Liver (tissue), 9 donors: ENCODE measurements around the gene DLL4. TPM values are rescaled to one million over a fixed set of nuclear protein-coding genes. Genes with fewer than 3 reads are reported as not detected.

Source experiments
- DNase-seq: peaks from one replicate; pipeline ENCODE4 v3.0.0-alpha.2; 2017; ENCODE audit warnings: low spot score
- H3K27ac ChIP-seq, 2 donors: one replicate each; pipeline ENCODE4 v1.7.0; 2013; ENCODE audit warnings: inconsistent platforms in 2 of 2, low read length in 2 of 2, control low read depth in 1 of 2, low read depth in 1 of 2, mild to moderate bottlenecking in 1 of 2
- H3K27me3 ChIP-seq, 4 donors: one replicate each; pipeline versions ENCODE4 v1.6.1 to v1.7.0; 2013; ENCODE audit warnings: low read length in 3 of 4, inconsistent platforms in 1 of 4, mild to moderate bottlenecking in 1 of 4, moderate library complexity in 1 of 4; ENCODE audit not compliant: control insufficient read depth in 4 of 4, insufficient read depth in 4 of 4
- H3K36me3 ChIP-seq, 4 donors: one replicate each; pipeline versions ENCODE4 v1.6.1 to v1.7.0; 2013; ENCODE audit warnings: low read length in 3 of 4, mild to moderate bottlenecking in 3 of 4, low read depth in 1 of 4, moderate library complexity in 1 of 4; ENCODE audit not compliant: control insufficient read depth in 4 of 4, insufficient read depth in 3 of 4
- H3K4me1 ChIP-seq, 4 donors: one replicate each; pipeline versions ENCODE4 v1.6.1 to v1.7.0; 2013; ENCODE audit warnings: low read length in 3 of 4, mild to moderate bottlenecking in 3 of 4, moderate library complexity in 1 of 4; ENCODE audit not compliant: control insufficient read depth in 4 of 4, insufficient read depth in 4 of 4
- H3K4me3 ChIP-seq, 3 donors: one replicate each; pipeline versions ENCODE4 v1.6.1 to v1.7.0; 2013; ENCODE audit warnings: low read length in 3 of 3, control low read depth in 1 of 3, low read depth in 1 of 3, mild to moderate bottlenecking in 1 of 3
- H3K9ac ChIP-seq, 2 donors: one replicate each; pipeline ENCODE4 v1.7.0; 2013; ENCODE audit warnings: low read length in 2 of 2, mild to moderate bottlenecking in 2 of 2, moderate library complexity in 2 of 2, control low read depth in 1 of 2, low read depth in 1 of 2
- H3K9me3 ChIP-seq, 4 donors: one replicate each; pipeline versions ENCODE4 v1.6.1 to v1.7.0; 2013; ENCODE audit warnings: low read length in 3 of 4; ENCODE audit not compliant: control insufficient read depth in 4 of 4
- ATF3 ChIP-seq: IDR thresholded peaks from 2 replicates; pipeline ENCODE4 v1.6.1; 2016; ENCODE audit warnings: antibody characterized with exemption
- EGR1 ChIP-seq, 2 donors: IDR thresholded peaks; 2 replicates each; pipeline ENCODE4 v1.6.1; 2016 to 2018; ENCODE audit warnings: antibody characterized with exemption in 2 of 2, low read depth in 2 of 2
- FOXA1 ChIP-seq: IDR thresholded peaks from 2 replicates; pipeline ENCODE4 v1.6.1; 2016; ENCODE audit warnings: antibody characterized with exemption
- FOXA2 ChIP-seq: IDR thresholded peaks from 2 replicates; pipeline ENCODE4 v1.6.1; 2016; ENCODE audit warnings: antibody characterized with exemption
- GABPA ChIP-seq, 2 donors: IDR thresholded peaks in 1 of 2; conservative IDR thresholded peaks in 1 of 2; 2 replicates each; pipeline ENCODE4 v1.6.1; 2016; ENCODE audit warnings: antibody characterized with exemption in 2 of 2, mild to moderate bottlenecking in 1 of 2, moderate library complexity in 1 of 2
- HNF4A ChIP-seq, 2 donors: conservative IDR thresholded peaks; 2 replicates each; pipeline ENCODE4 v1.6.1; 2016; ENCODE audit warnings: antibody characterized with exemption in 2 of 2, mild to moderate bottlenecking in 2 of 2
- HNF4G ChIP-seq: IDR thresholded peaks from 2 replicates; pipeline ENCODE4 v1.6.1; 2016; ENCODE audit warnings: antibody characterized with exemption
- JUND ChIP-seq, 2 donors: IDR thresholded peaks; 2 replicates each; pipeline ENCODE4 v1.6.1; 2016; ENCODE audit warnings: antibody characterized with exemption in 2 of 2
- NR2F2 ChIP-seq: IDR thresholded peaks from 2 replicates; pipeline ENCODE4 v1.6.1; 2016; ENCODE audit warnings: antibody characterized with exemption
- RAD21 ChIP-seq, 2 donors: IDR thresholded peaks; 2 replicates each; pipeline ENCODE4 v1.6.1; 2016; ENCODE audit warnings: antibody characterized with exemption in 2 of 2, mild to moderate bottlenecking in 2 of 2
- REST ChIP-seq: IDR thresholded peaks from 2 replicates; pipeline ENCODE4 v1.6.1; 2016; ENCODE audit warnings: antibody characterized with exemption, mild to moderate bottlenecking
- RXRA ChIP-seq, 2 donors: IDR thresholded peaks; 2 replicates each; pipeline ENCODE4 v1.6.1; 2017 to 2018; ENCODE audit warnings: antibody characterized with exemption in 2 of 2, mild to moderate bottlenecking in 1 of 2
- SP1 ChIP-seq: IDR thresholded peaks from 2 replicates; pipeline ENCODE4 v1.6.1; 2018; ENCODE audit warnings: antibody characterized with exemption, mild to moderate bottlenecking
- TAF1 ChIP-seq: conservative IDR thresholded peaks from 2 replicates; pipeline ENCODE4 v1.6.1; 2016; ENCODE audit warnings: antibody characterized with exemption, mild to moderate bottlenecking
- YY1 ChIP-seq: IDR thresholded peaks from 2 replicates; pipeline ENCODE4 v1.6.1; 2016; ENCODE audit warnings: antibody characterized with exemption, mild to moderate bottlenecking
- ZBTB33 ChIP-seq: IDR thresholded peaks from 2 replicates; pipeline ENCODE4 v1.6.1; 2016; ENCODE audit warnings: antibody characterized with exemption
- WGBS: extraction: QIAGEN DNeasy Blood & Tissue Kit; methylation state at CpG from one replicate; pipeline ENCODE4 v1.1.7; 2013; 5-methylcytosine and 5-hydroxymethylcytosine counted together
- polyA plus RNA-seq, 2 donors: library from polyadenylated mRNA; stranded (reverse) in 1 of 2; unstranded in 1 of 2; fragments of 200-250 nt in 1 of 2; fragments of >200 nt in 1 of 2; fragmentation: Nextera tagmentation in 1 of 2; extraction: Ambion mirVana in 1 of 2; gene quantifications; one replicate each; pipeline versions ENCODE4 v1.2.1 to v1.2.3, GENCODE V29; 2013 to 2015
- total RNA-seq, 2 donors: library from RNA; depleted of rRNA; stranded (reverse); fragments of >200 nt; gene quantifications; one replicate each; pipeline ENCODE4 v1.2.3, GENCODE V29; 2014
- TF ChIP-seq, protein P1 (sequence below): fragments of 150-350 bp; IDR thresholded peaks from 2 replicates; pipeline ENCODE4 v1.5.1; 2017; ENCODE audit warnings: improper control_type of control experiment, low read depth, low read length; ENCODE audit not compliant: missing input control
- TF ChIP-seq, protein P2 (sequence below): IDR thresholded peaks from 2 replicates; pipeline ENCODE4 v1.6.1; 2016; ENCODE audit warnings: antibody characterized with exemption
- donor health status: healthy.
- donor health status: healthy.
- donor health status: healthy.
- donor health status: healthy.
- donor health status: healthy.

Gene DLL4
- total and polyA plus RNA-seq, 4 donors = 2.1 to 3.8 (median 3.0) TPM

- Histone ChIP-seq H3K4me3 (peak overlapping the region; percentile 16 to 53 (median 25)), H3K27ac (peak overlapping the region in 1 of 2 donors; percentile 34), H3K27me3 (peaks cover 0 to 5% (median 1%) of the 10 kb centered on the region in 4 donors), H3K36me3 (no peaks in the 10 kb centered on the region), H3K4me1 (peaks cover 29 to 77% (median 57%) of the 10 kb centered on the region in 4 donors), H3K9ac (peak overlapping the region in 1 of 2 donors; percentile 27), H3K9me3 (no peaks in the 10 kb centered on the region)
- peak; percentile 62 for DNase-seq
- TF ChIP-seq EGR1 (IDR thresholded peaks at IDR 0.05; ENCODE audit: low read depth in 2 of 2) (no peak), ATF3 (no peak), FOXA2 (no peak), NR2F2 (peak; percentile 53), RAD21 (IDR thresholded peaks at IDR 0.05) (peak in 1 of 2 donors; percentile 54), GABPA (IDR thresholded peaks at IDR 0.05 in 1 of 2, conservative IDR thresholded peaks at IDR 0.05 in 1 of 2) (no peak), REST (no peak), SP1 (no peak), HNF4G (no peak), RXRA (IDR thresholded peaks at IDR 0.05) (no peak), TAF1 (no peak), FOXA1 (no peak), JUND (IDR thresholded peaks at IDR 0.05) (no peak), ZBTB33 (no peak), HNF4A (conservative IDR thresholded peaks at IDR 0.05) (no peak), YY1 (no peak)
- TF ChIP-seq, protein P1, sequence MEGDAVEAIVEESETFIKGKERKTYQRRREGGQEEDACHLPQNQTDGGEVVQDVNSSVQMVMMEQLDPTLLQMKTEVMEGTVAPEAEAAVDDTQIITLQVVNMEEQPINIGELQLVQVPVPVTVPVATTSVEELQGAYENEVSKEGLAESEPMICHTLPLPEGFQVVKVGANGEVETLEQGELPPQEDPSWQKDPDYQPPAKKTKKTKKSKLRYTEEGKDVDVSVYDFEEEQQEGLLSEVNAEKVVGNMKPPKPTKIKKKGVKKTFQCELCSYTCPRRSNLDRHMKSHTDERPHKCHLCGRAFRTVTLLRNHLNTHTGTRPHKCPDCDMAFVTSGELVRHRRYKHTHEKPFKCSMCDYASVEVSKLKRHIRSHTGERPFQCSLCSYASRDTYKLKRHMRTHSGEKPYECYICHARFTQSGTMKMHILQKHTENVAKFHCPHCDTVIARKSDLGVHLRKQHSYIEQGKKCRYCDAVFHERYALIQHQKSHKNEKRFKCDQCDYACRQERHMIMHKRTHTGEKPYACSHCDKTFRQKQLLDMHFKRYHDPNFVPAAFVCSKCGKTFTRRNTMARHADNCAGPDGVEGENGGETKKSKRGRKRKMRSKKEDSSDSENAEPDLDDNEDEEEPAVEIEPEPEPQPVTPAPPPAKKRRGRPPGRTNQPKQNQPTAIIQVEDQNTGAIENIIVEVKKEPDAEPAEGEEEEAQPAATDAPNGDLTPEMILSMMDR = peak; percentile 28
- TF ChIP-seq, protein P2, sequence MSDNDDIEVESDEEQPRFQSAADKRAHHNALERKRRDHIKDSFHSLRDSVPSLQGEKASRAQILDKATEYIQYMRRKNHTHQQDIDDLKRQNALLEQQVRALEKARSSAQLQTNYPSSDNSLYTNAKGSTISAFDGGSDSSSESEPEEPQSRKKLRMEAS = no peak
- 5% methylated on average over 46 of the region's 46 CpGs for WGBS
Measured at GRCh38 chr15:40930430-40931299, 1.5 kb downstream of the DLL4 start.
